Transverse colon (tissue), 4 donors: ENCODE results near the gene ERGIC3. TPM values are rescaled to one million over a fixed set of nuclear protein-coding genes. Genes with fewer than 3 reads are reported as not detected.

Experiments
- DNase-seq: peaks from one replicate; pipeline ENCODE4 v3.0.0-alpha.2; 2019
- H3K27ac ChIP-seq, 4 donors: fragments of 200-600 bp; sonication (generic); 2 replicates each; pipeline ENCODE4 v1.5.1; 2016 to 2018; ENCODE audit warnings: inconsistent platforms in 4 of 4
- H3K27me3 ChIP-seq: fragments of 200-600 bp; sonication (generic); 2 replicates; pipeline ENCODE4 v1.5.1; 2017; ENCODE audit warnings: inconsistent platforms
- H3K36me3 ChIP-seq, 4 donors: fragments of 200-600 bp; sonication (generic); 2 replicates each; pipeline ENCODE4 v1.5.1; 2017 to 2019; ENCODE audit warnings: inconsistent platforms in 4 of 4
- H3K4me1 ChIP-seq, 4 donors: fragments of 200-600 bp; sonication (generic); 2 replicates each; pipeline ENCODE4 v1.5.1; 2017 to 2020; ENCODE audit warnings: inconsistent platforms in 4 of 4
- H3K4me3 ChIP-seq, 4 donors: fragments of 200-600 bp; sonication (generic); 1 replicate in 1 of 4; 2 replicates in 3 of 4; pipeline versions ENCODE4 v1.5.1 to v1.6.1; 2017 to 2019; ENCODE audit warnings: inconsistent platforms in 4 of 4
- H3K9me3 ChIP-seq, 2 donors: fragments of 200-600 bp; sonication (generic); 2 replicates each; pipeline ENCODE4 v1.5.1; 2017 to 2019; ENCODE audit warnings: inconsistent platforms in 2 of 2
- EP300 ChIP-seq: sonication (generic); formaldehyde crosslinking; IDR thresholded peaks from one replicate; pipeline ENCODE4 v1.6.1; 2017; ENCODE audit warnings: antibody characterized with exemption, low read depth
- POLR2A ChIP-seq: fragments of 450-650 bp; IDR thresholded peaks from one replicate; pipeline ENCODE4 v1.6.1; 2016; ENCODE audit warnings: antibody characterized with exemption, mild to moderate bottlenecking, moderate library complexity
- POLR2AphosphoS5 ChIP-seq, 3 donors: sonication (generic); formaldehyde crosslinking; IDR thresholded peaks; one replicate each; pipeline ENCODE4 v1.6.1; 2016; ENCODE audit warnings: antibody characterized with exemption in 3 of 3
- WGBS, 2 donors: methylation state at CpG; one replicate each; pipeline ENCODE4 v1.1.5; 2018; ENCODE audit warnings: low coverage in 1 of 2; 5-methylcytosine and 5-hydroxymethylcytosine counted together
- in situ Hi-C, 4 donors: fragments of 200-750 bp; cut with MboI; loops; one replicate each; pipeline versions ENCODE4 v1.15.0 to v1.15.1; 2017; ENCODE audit warnings: low sequenced_read_pairs in 3 of 4, low pct_ligation_motif_present in 1 of 4, low pct_unique_long_range_greater_than_20kb in 1 of 4
- intact Hi-C: fragments of 100-400 bp; cut with DNase I; formaldehyde crosslinking; loops from one replicate; pipeline ENCODE4 v1.15.1; 2023; ENCODE audit warnings: low total_unique reads
- total RNA-seq, 4 donors: library from RNA; depleted of rRNA; stranded (reverse); fragments of >200 nt; gene quantifications; one replicate each; pipeline ENCODE4 v1.1.0, GENCODE V29; 2016
- TF ChIP-seq, protein P1 (sequence below), 5 experiments: fragments of 200-600 bp in 3 of 5; fragments of 450-650 bp in 2 of 5; sonication (generic) in 3 of 5; IDR thresholded peaks; 1 replicate in 2 of 5; 2 replicates in 3 of 5; pipeline ENCODE4 v1.5.1; 2016 to 2017; ENCODE audit warnings: antibody characterized with exemption in 5 of 5, inconsistent platforms in 3 of 5, mild to moderate bottlenecking in 2 of 5, moderate library complexity in 1 of 5

ERGIC3 gene
- total RNA-seq, 4 donors from 2014 or later = 115 to 398 (median 237) TPM

DNA sequence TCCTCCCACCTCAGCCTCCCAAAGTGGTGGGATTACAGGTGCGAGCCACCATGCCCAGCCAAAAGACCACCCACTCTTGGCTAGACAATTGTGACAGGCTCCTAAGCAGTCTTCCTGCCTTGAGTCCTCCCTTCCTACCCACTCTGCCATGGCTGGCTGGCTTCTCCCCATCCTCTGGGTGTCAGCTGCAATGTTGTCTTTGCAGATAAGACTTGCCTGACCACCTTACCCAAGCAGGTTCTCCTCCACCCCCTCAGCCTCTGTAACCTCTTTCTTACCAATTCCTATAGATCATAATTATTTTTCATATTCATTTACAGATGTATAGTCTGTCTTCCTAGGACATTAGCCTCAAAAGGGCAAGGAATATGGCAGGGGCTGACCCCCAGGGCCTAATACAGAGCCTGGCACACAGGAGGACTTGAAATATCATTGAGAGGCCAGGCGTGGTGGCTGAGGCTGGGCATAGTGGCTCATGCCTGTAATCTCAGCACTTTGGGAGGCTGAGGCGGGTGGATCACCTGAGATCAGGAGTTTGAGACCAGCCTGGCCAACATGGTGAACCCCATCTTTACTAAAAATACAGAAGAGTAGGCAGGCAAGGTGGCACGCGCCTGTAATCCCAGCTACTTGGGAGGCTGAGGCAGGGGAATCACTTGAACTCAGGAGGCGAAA lies 45.0 kb downstream of the ERGIC3 start:
- no peak for DNase-seq
- TF ChIP-seq, protein P1, sequence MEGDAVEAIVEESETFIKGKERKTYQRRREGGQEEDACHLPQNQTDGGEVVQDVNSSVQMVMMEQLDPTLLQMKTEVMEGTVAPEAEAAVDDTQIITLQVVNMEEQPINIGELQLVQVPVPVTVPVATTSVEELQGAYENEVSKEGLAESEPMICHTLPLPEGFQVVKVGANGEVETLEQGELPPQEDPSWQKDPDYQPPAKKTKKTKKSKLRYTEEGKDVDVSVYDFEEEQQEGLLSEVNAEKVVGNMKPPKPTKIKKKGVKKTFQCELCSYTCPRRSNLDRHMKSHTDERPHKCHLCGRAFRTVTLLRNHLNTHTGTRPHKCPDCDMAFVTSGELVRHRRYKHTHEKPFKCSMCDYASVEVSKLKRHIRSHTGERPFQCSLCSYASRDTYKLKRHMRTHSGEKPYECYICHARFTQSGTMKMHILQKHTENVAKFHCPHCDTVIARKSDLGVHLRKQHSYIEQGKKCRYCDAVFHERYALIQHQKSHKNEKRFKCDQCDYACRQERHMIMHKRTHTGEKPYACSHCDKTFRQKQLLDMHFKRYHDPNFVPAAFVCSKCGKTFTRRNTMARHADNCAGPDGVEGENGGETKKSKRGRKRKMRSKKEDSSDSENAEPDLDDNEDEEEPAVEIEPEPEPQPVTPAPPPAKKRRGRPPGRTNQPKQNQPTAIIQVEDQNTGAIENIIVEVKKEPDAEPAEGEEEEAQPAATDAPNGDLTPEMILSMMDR (IDR thresholded peaks at IDR 0.05) = no peak
- TF ChIP-seq POLR2AphosphoS5 (IDR thresholded peaks at IDR 0.05) (no peak), EP300 (no peak), POLR2A (no peak)
- WGBS, 2 donors = 87 to 88% methylated on average over 3 to 6 of the region's 6 CpGs
- Histone ChIP-seq H3K9me3 (no peaks in the 10 kb centered on the region), H3K27ac (no peak overlapping the region), H3K4me1 (no peaks in the 10 kb centered on the region), H3K36me3 (no peaks in the 10 kb centered on the region), H3K27me3 (no peaks in the 10 kb centered on the region), H3K4me3 (no peak overlapping the region)
- in situ Hi-C loops (no loop called here), intact Hi-C loops (no loop called here)

DNA sequence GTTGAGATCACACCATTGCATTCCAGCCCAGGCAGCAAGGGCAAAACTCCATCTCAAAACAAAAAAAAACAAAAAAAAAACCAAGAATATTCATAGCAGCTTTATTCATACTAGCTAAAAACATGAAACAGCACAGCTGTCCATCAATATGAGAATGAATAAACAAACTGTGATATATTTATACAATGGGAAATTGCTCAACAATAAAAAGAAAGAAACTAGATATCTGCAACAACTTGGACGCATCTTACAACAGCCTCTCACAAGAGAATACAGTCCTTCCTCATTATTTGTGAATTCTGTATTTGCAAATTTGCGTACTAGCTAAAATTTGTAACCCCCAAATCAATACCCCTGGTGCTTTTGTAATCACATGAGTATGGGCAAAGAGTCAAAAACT lies 45.6 kb downstream of the ERGIC3 start:
- TF ChIP-seq EP300 = no peak
- no peak for TF ChIP-seq POLR2AphosphoS5 (IDR thresholded peaks at IDR 0.05)
- TF ChIP-seq POLR2A = no peak
- TF ChIP-seq, protein P1 (IDR thresholded peaks at IDR 0.05) = no peak
- Histone ChIP-seq H3K27me3 (no peaks in the 10 kb centered on the region), H3K4me1 (peaks cover 0 to 2% (median 0%) of the 10 kb centered on the region in 4 donors), H3K4me3 (no peak overlapping the region), H3K9me3 (no peaks in the 10 kb centered on the region), H3K27ac (no peak overlapping the region), H3K36me3 (no peaks in the 10 kb centered on the region)
- WGBS, 2 donors = 52 to 78% methylated on average over 2 of the region's 2 CpGs
- in situ Hi-C loops = no loop called here
- no peak for DNase-seq
- intact Hi-C loops = no loop called here

DNA sequence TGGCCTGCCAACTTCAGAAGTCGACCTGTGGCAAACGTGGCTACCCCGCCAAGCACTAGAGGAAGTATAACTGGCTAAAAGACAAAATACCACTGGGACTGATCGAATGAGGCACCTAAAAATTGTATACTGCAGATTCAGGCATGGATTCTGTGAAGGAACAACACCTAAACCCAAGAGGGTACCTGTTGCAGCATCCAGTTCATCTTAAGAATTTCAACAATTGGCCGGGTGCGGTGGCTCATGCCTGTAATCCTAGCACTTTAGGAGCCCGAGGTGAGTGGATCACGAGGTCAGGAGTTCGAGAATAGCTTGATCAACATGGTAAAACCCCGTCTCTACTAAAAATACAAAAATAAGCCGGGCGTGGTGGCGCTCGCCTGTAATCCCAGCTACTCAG lies 46.5 kb downstream of the ERGIC3 start:
- no peak overlapping the region for H3K4me3 ChIP-seq
- DNase-seq = no peak
- WGBS, 2 donors = 68 to 82% methylated on average over 7 to 14 of the region's 14 CpGs
- in situ Hi-C loops (no loop called here), intact Hi-C loops (no loop called here)
- no peaks in the 10 kb centered on the region for H3K9me3 ChIP-seq
- no peaks in the 10 kb centered on the region for H3K36me3 ChIP-seq
- peaks cover 0 to 9% (median 0%) of the 10 kb centered on the region in 4 donors for H3K4me1 ChIP-seq
- no peaks in the 10 kb centered on the region for H3K27me3 ChIP-seq
- no peak overlapping the region for H3K27ac ChIP-seq
- TF ChIP-seq POLR2A (no peak), EP300 (no peak), POLR2AphosphoS5 (IDR thresholded peaks at IDR 0.05) (no peak)
- TF ChIP-seq, protein P1 (IDR thresholded peaks at IDR 0.05) = no peak

DNA sequence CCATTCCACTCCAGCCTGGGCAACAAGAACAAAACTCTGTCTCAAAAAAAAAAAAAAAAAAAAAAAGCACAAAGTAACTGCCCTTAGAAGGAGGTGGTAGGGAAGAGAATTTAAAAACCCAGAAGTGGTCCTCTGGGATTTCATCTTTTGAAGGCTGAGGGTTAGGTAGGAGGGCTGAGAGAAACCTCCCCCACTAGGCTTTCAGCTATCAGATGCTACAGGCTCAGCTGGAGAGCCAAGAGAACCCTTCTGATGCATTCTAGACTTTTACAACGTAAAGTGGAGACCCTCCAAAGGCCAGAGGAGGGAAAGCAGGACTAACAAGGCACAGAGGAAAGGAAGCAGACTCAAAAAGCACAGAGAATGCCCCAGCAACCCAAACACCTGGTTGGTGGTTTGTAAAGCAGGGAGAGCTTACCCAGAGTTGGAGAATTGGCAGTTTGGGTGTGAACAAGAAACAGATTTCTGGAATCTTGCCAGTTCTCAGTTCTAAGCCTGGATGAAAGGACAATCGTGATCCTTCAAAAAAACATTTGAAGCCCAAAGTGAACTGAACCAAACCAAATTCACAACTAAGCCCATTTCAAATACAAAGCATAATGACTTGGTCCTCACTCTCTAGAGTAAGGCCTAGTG lies 50.6 kb downstream of the ERGIC3 start:
- WGBS, 2 donors = 17% methylated on average over 2 of the region's 2 CpGs; no CpG with 5 or more reads in 1 of the 2 donors
- in situ Hi-C loops (no loop called here), intact Hi-C loops (no loop called here)
- H3K27ac ChIP-seq = no peak overlapping the region
- no peak overlapping the region for H3K4me3 ChIP-seq
- no peak for TF ChIP-seq POLR2A
- TF ChIP-seq EP300 = no peak
- no peaks in the 10 kb centered on the region for H3K36me3 ChIP-seq
- DNase-seq = no peak
- H3K9me3 ChIP-seq = no peaks in the 10 kb centered on the region
- H3K27me3 ChIP-seq = no peaks in the 10 kb centered on the region
- peaks cover 0 to 9% (median 0%) of the 10 kb centered on the region in 4 donors for H3K4me1 ChIP-seq
